ENCODE data around the gene TMEM74B. TPM values are rescaled to one million over a fixed set of nuclear protein-coding genes. Genes with fewer than 3 reads are reported as not detected.
A peak's percentile ranks its signal among the peaks of the same experiment; 100 is the strongest.

TMEM74B gene
- total RNA-seq, 1 experiment from 2014 or later: 6.3 TPM

DNA sequence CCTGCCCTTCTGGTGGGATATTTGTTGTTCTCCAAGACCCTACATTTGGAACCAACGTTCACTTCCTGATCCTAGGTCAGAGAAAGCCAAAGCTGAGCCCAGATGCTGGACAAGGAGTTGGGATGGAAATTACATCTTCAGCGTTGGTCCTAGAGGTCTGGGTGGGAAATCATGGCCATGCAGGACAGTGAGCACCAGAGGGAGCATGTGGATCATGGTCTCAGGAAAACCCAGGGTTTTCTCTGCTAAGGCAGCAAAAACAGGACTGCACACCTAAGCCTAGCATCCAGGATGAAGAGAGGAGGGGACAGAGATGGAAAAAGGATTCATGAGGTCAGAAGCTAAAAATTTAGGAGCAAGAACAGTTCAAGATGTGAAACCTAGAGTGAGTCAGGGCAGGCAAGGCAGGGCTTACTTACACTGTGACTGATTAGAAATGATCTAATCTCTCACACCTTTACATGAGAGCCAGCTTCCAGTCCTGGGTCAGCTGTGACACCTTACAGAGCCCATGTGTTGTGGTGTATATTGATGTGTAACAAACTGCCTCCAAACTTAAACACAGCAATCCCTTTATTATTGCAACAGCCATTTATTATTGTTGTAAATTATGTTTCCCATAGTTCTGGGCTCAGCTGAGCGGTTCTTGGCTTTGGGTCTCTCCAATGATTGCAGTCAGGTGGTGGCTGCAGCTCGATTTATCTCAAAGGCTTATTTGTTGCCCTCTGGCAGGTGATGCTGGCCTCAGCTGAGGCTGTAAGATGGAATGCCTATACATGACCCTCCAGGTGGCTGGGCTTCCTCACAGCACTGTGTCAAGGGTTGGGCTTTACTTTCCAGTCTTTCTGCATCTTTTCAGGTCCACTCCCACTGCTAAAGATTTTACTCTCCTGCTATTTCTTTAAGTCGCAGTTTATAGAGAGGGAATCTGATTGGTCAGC, 24.9 kb upstream of the TMEM74B start:
- H3K36me3 ChIP-seq (ENCODE audit: low read depth, low read length): no peaks in the 10 kb centered on the region
- no peak overlapping the region for H3K4me3 ChIP-seq (ENCODE audit: low read length)
- intact Hi-C loops (cut with micrococcal nuclease): loop anchor here (1.0 to 5.0 kb wide), 3 partner anchors 92 to 294 kb away; partner anchors contain the start of gene PSMF1
- ChIA-PET CTCF (interaction anchor here (0.6 to 0.7 kb wide), 2 partner anchors 120 to 294 kb away, joined by 3 to 5 read pairs; no protein-coding TSS in a partner anchor), POLR2A (ENCODE audit: unreplicated experiment) (no interaction called here)
- TF ChIP-seq, protein P1, sequence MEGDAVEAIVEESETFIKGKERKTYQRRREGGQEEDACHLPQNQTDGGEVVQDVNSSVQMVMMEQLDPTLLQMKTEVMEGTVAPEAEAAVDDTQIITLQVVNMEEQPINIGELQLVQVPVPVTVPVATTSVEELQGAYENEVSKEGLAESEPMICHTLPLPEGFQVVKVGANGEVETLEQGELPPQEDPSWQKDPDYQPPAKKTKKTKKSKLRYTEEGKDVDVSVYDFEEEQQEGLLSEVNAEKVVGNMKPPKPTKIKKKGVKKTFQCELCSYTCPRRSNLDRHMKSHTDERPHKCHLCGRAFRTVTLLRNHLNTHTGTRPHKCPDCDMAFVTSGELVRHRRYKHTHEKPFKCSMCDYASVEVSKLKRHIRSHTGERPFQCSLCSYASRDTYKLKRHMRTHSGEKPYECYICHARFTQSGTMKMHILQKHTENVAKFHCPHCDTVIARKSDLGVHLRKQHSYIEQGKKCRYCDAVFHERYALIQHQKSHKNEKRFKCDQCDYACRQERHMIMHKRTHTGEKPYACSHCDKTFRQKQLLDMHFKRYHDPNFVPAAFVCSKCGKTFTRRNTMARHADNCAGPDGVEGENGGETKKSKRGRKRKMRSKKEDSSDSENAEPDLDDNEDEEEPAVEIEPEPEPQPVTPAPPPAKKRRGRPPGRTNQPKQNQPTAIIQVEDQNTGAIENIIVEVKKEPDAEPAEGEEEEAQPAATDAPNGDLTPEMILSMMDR (conservative IDR thresholded peaks at IDR 0.05; ENCODE audit: low read depth, low read length): peak; percentile 61
- TF ChIP-seq EZH2 (IDR thresholded peaks at IDR 0.05; ENCODE audit: low read length, unreplicated experiment): no peak
- no peak overlapping the region for H3K4me2 ChIP-seq (ENCODE audit: low read length)
- H3K4me1 ChIP-seq (ENCODE audit: insufficient read depth, low read length): 0 out of 2 replicates have a peak, but pooled peaks cover 3% of the 10 kb centered on the region
- no peaks in the 10 kb centered on the region for H3K9me3 ChIP-seq (ENCODE audit: low read length)
- no TSS peak for BruUV-seq (replicated peaks)
- H3K9me2 ChIP-seq (replicated peaks; ENCODE audit: low read length): no peaks in the 10 kb centered on the region
- H3K27ac ChIP-seq (ENCODE audit: low read length): no peak overlapping the region
- H4K20me1 ChIP-seq (ENCODE audit: low read length): no peaks in the 10 kb centered on the region
- peak; percentile 53; the same call in 1 of the 2 replicates for ATAC-seq
- H3K79me2 ChIP-seq (ENCODE audit: low read length): no peaks in the 10 kb centered on the region
- DNase-seq: peak; percentile 43
- no peak overlapping the region for H2AFZ ChIP-seq (ENCODE audit: low read length)
- no peaks in the 10 kb centered on the region for H3F3A ChIP-seq (ENCODE audit: low read length, unreplicated experiment)
- H3K9ac ChIP-seq (ENCODE audit: low read length): no peak overlapping the region
- H3K27me3 ChIP-seq (ENCODE audit: low read length): no peaks in the 10 kb centered on the region

DNA sequence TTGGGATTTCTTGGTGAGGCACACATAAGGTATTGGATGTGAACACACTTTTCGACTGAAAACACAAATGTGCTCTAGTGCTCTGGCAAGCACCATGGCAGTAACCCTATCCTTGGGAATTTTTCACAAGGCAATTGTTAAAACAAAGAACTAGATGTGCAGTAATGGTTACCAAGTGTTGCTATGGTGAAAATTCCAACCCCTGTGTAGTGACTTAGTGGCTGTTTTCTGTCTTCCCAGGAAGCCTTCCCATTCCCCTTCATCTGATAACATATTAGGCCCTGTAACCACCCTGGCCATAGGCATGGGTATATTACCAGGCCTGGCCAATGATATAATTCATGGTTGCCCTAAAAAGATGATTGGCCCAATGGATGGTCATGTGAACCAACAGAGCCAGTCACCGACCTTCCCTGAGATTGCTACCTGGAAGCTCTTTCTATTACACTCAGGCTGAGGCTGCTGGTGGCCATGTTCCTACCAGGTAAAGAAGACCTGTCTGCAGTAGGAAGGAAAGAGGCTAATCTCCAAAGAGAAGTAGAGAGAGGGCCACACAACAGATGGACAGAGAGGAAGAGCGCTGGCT, 22.6 kb upstream of the TMEM74B start:
- Histone ChIP-seq H3K79me2 (ENCODE audit: low read length) (no peaks in the 10 kb centered on the region), H3F3A (ENCODE audit: low read length, unreplicated experiment) (no peaks in the 10 kb centered on the region), H3K27ac (ENCODE audit: low read length) (no peak overlapping the region), H3K4me1 (ENCODE audit: insufficient read depth, low read length) (peaks cover 5% of the 10 kb centered on the region; the same call in 1 of the 2 replicates), H3K4me2 (ENCODE audit: low read length) (no peak overlapping the region), H3K36me3 (ENCODE audit: low read depth, low read length) (no peaks in the 10 kb centered on the region), H3K9ac (ENCODE audit: low read length) (no peak overlapping the region), H4K20me1 (ENCODE audit: low read length) (no peaks in the 10 kb centered on the region), H2AFZ (ENCODE audit: low read length) (no peak overlapping the region), H3K27me3 (ENCODE audit: low read length) (no peaks in the 10 kb centered on the region), H3K9me3 (ENCODE audit: low read length) (no peaks in the 10 kb centered on the region), H3K4me3 (ENCODE audit: low read length) (no peak overlapping the region), H3K9me2 (replicated peaks; ENCODE audit: low read length) (no peaks in the 10 kb centered on the region)
- intact Hi-C loops (cut with micrococcal nuclease): no loop called here
- TF ChIP-seq EZH2 (IDR thresholded peaks at IDR 0.05; ENCODE audit: low read length, unreplicated experiment) (no peak), EZH2phosphoT487 (IDR thresholded peaks at IDR 0.05; ENCODE audit: borderline replicate concordance, low read length) (no peak)
- TF ChIP-seq, protein P1 (conservative IDR thresholded peaks at IDR 0.05; ENCODE audit: low read depth, low read length): no peak
- ChIA-PET CTCF (no interaction called here), POLR2A (ENCODE audit: unreplicated experiment) (no interaction called here)
- BruUV-seq (replicated peaks): no TSS peak
- ATAC-seq (no peak), DNase-seq (no peak)

Measured in PC-3 (cell line).